ENCODE measurements around the gene STARD13. TPM values are rescaled to one million over a fixed set of nuclear protein-coding genes. Genes with fewer than 3 reads are reported as not detected.

The STARD13 gene
- total RNA-seq, 2 experiments from 2014 or later: not detected

- no peaks in the 10 kb centered on the region for H3K36me3 Mint-ChIP-seq (ENCODE audit: low read depth)
- intact Hi-C loops (cut with micrococcal nuclease): no loop called here
- ATAC-seq (no peak), DNase-seq (no peak)
- ChIA-PET POLR2A (no interaction called here), CTCF (interaction anchor here (1.2 kb wide), 1 partner anchor 282 kb away, joined by 4 read pairs; no protein-coding TSS in a partner anchor)
- no peaks in the 10 kb centered on the region for H3K4me1 Mint-ChIP-seq (ENCODE audit: low read depth)
- H3K9me3 Mint-ChIP-seq: no peaks in the 10 kb centered on the region
- H3K4me3 Mint-ChIP-seq: no peak overlapping the region
- TF ChIP-seq CTCF (IDR thresholded peaks at IDR 0.05): no peak
- H3K27ac Mint-ChIP-seq: no peak overlapping the region
- peaks cover 2% of the 10 kb centered on the region for H3K27me3 Mint-ChIP-seq
These were observed 24.0 kb downstream of the STARD13 start for GRCh38 chr13:33261387-33262061.

- Mint-ChIP-seq H3K27ac (no peak overlapping the region), H3K27me3 (peaks cover 1% of the 10 kb centered on the region), H3K4me3 (no peak overlapping the region), H3K36me3 (ENCODE audit: low read depth) (no peaks in the 10 kb centered on the region), H3K4me1 (ENCODE audit: low read depth) (no peaks in the 10 kb centered on the region), H3K9me3 (no peaks in the 10 kb centered on the region)
- ATAC-seq: no peak
- TF ChIP-seq CTCF (IDR thresholded peaks at IDR 0.05): no peak
- intact Hi-C loops (cut with micrococcal nuclease): no loop called here
- POLR2A ChIA-PET: no interaction called here
- CTCF ChIA-PET: interaction anchor here (1.2 kb wide), 1 partner anchor 283 kb away, joined by 4 read pairs; no protein-coding TSS in a partner anchor
- DNase-seq: no peak
These were observed 25.1 kb downstream of the STARD13 start for GRCh38 chr13:33260168-33261098.

GRCh38 chr13:33259296-33259695 lies 26.3 kb downstream of the STARD13 start:
- TF ChIP-seq CTCF (IDR thresholded peaks at IDR 0.05): no peak
- DNase-seq: no peak
- H3K27me3 Mint-ChIP-seq: peaks cover 1% of the 10 kb centered on the region
- H3K27ac Mint-ChIP-seq: no peak overlapping the region
- no peaks in the 10 kb centered on the region for H3K36me3 Mint-ChIP-seq (ENCODE audit: low read depth)
- intact Hi-C loops (cut with micrococcal nuclease): no loop called here
- H3K4me3 Mint-ChIP-seq: no peak overlapping the region
- no peaks in the 10 kb centered on the region for H3K9me3 Mint-ChIP-seq
- ChIA-PET CTCF (no interaction called here), POLR2A (no interaction called here)
- no peak for ATAC-seq
- no peaks in the 10 kb centered on the region for H3K4me1 Mint-ChIP-seq (ENCODE audit: low read depth)

GRCh38 chr13:33258808-33259193 lies 26.8 kb downstream of the STARD13 start:
- Mint-ChIP-seq H3K9me3 (no peaks in the 10 kb centered on the region), H3K4me1 (ENCODE audit: low read depth) (no peaks in the 10 kb centered on the region), H3K4me3 (no peak overlapping the region), H3K36me3 (ENCODE audit: low read depth) (no peaks in the 10 kb centered on the region), H3K27ac (no peak overlapping the region), H3K27me3 (peaks cover 1% of the 10 kb centered on the region)
- DNase-seq (no peak), ATAC-seq (no peak)
- TF ChIP-seq CTCF (IDR thresholded peaks at IDR 0.05): no peak
- intact Hi-C loops (cut with micrococcal nuclease): no loop called here
- CTCF ChIA-PET: no interaction called here
- POLR2A ChIA-PET: no interaction called here
